Gastroesophageal sphincter (tissue), 3 donors: ENCODE measurements around the gene GABBR2.

Experiments used
- EP300 ChIP-seq: sonication (generic); formaldehyde crosslinking; IDR thresholded peaks from one replicate; pipeline ENCODE4 v1.6.1; 2017; ENCODE audit warnings: antibody characterized with exemption, mild to moderate bottlenecking
- POLR2A ChIP-seq, 2 donors: fragments of 450-650 bp; IDR thresholded peaks; one replicate each; pipeline ENCODE4 v1.6.1; 2017; ENCODE audit warnings: antibody characterized with exemption in 2 of 2, mild to moderate bottlenecking in 2 of 2, moderate library complexity in 1 of 2
- POLR2AphosphoS5 ChIP-seq: sonication (generic); formaldehyde crosslinking; IDR thresholded peaks from one replicate; pipeline ENCODE4 v1.6.1; 2017; ENCODE audit warnings: antibody characterized with exemption
- TF ChIP-seq, protein P1 (sequence below), 4 experiments: fragments of 200-600 bp in 2 of 4; fragments of 450-650 bp in 2 of 4; sonication (generic) in 1 of 4; IDR thresholded peaks; one replicate each; pipeline ENCODE4 v1.5.1; 2017 to 2019; ENCODE audit warnings: antibody characterized with exemption in 4 of 4, mild to moderate bottlenecking in 2 of 4, moderate library complexity in 2 of 4

DNA sequence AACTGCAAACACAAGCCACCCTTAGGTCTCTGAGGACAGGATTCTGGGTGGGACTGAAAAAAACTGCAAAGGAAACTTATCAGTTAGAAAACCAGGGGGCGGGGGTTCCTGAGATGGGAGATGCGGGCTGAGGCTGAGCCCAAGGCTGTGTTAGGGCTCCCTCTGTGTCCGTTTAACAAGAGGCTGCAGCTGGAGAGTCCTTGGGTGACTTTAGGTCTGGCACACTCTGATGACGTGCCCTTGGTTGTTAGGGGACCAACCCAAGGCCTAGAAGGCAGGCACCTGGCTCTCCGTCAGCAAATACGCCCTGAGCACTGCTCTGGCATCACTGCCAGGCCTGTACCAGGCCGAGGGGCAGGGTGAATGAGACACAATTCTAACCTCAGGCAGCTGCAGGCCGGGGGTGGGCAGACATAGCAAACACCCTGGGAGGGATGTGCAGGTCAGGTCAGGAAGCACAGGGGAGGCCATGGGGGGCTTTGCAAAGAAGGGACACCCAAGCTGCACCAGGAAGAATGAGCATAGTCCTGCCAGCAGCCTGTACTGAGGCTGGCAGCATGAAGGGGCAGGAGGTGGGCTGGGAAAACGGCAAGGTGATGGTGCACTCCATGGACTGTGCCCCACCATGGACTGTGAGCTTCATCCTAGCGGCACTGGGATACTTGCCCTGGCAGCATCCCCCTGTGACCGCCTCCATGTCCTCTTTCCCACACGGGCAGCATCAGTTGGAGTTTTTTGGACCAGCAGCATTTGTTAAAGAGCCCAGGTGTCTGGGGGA, 137.9 kb downstream of the GABBR2 start:
- TF ChIP-seq, protein P1, sequence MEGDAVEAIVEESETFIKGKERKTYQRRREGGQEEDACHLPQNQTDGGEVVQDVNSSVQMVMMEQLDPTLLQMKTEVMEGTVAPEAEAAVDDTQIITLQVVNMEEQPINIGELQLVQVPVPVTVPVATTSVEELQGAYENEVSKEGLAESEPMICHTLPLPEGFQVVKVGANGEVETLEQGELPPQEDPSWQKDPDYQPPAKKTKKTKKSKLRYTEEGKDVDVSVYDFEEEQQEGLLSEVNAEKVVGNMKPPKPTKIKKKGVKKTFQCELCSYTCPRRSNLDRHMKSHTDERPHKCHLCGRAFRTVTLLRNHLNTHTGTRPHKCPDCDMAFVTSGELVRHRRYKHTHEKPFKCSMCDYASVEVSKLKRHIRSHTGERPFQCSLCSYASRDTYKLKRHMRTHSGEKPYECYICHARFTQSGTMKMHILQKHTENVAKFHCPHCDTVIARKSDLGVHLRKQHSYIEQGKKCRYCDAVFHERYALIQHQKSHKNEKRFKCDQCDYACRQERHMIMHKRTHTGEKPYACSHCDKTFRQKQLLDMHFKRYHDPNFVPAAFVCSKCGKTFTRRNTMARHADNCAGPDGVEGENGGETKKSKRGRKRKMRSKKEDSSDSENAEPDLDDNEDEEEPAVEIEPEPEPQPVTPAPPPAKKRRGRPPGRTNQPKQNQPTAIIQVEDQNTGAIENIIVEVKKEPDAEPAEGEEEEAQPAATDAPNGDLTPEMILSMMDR (IDR thresholded peaks at IDR 0.05): no peak
- no peak for TF ChIP-seq POLR2A (IDR thresholded peaks at IDR 0.05)
- no peak for TF ChIP-seq POLR2AphosphoS5
- TF ChIP-seq EP300: no peak
